Measurements from ENCODE around the gene AFAP1L1.

DNA sequence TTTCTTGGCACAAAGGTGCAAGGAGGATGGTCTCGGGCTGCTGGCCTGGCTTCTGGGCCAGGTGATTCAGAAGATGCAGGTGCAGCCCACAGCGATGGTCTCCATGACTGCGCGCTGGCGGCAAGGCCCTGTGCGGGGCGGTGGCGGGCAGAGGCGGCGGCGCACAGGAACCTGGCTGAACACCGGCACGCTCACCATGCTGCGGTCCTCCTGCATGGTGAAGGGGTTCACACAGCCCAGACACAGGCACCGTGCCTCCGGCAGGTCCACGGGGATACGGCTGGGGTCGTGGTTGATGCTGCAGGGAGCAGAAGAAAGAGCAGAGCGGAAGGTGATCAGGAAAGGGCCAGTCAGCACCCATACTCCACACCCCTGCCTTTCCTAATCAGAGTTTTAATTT is 102.6 kb downstream of the AFAP1L1 start:
- TF ChIP-seq, protein P1, sequence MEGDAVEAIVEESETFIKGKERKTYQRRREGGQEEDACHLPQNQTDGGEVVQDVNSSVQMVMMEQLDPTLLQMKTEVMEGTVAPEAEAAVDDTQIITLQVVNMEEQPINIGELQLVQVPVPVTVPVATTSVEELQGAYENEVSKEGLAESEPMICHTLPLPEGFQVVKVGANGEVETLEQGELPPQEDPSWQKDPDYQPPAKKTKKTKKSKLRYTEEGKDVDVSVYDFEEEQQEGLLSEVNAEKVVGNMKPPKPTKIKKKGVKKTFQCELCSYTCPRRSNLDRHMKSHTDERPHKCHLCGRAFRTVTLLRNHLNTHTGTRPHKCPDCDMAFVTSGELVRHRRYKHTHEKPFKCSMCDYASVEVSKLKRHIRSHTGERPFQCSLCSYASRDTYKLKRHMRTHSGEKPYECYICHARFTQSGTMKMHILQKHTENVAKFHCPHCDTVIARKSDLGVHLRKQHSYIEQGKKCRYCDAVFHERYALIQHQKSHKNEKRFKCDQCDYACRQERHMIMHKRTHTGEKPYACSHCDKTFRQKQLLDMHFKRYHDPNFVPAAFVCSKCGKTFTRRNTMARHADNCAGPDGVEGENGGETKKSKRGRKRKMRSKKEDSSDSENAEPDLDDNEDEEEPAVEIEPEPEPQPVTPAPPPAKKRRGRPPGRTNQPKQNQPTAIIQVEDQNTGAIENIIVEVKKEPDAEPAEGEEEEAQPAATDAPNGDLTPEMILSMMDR (IDR thresholded peaks at IDR 0.05): no peak
- TF ChIP-seq POLR2A (IDR thresholded peaks at IDR 0.05): no peak
